ENCODE measurements around the gene KRTAP5-6.
"Not testable (repeated sequence)": the region's sequence is repeated elsewhere in the genome, so short reads cannot be mapped to it uniquely, and the experiment has no call there.

The KRTAP5-6 gene

DNA sequence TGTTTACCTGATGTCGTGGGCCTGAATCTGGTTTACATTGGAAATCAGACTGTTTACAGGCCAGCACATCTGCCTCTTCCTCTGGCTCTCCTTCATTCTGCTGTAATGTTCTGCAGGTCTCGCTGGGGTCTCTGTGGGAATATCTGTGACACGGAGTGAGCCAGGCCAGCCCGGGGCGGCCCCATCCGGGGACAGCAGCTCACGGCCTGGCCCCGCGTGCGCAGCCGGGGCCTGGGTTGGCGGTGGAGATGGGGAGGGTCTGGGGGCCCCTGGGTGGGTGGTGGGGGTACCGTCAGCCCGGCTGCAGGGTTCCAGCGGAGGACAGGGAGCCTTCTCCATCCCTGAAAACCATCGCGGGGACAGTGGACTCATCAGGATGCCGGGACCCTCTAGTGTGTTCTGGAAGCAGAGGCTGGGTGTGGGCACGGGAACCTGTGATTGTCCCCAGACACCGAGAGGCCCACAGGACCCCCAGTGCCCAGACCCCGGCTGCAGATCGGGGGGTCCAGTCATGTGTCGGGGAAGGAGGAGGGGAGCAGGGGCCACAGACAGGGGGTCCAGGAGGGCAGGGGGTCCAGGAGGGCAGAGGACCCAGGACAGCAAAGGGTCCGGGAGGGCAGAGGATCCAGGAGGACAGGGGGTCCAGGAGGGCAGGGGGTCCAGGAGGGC is 13.0 kb upstream of the KRTAP5-6 start:
- DNase-seq (ENCODE audit: low read depth in 2 of 2) = not testable (repeated sequence)

DNA sequence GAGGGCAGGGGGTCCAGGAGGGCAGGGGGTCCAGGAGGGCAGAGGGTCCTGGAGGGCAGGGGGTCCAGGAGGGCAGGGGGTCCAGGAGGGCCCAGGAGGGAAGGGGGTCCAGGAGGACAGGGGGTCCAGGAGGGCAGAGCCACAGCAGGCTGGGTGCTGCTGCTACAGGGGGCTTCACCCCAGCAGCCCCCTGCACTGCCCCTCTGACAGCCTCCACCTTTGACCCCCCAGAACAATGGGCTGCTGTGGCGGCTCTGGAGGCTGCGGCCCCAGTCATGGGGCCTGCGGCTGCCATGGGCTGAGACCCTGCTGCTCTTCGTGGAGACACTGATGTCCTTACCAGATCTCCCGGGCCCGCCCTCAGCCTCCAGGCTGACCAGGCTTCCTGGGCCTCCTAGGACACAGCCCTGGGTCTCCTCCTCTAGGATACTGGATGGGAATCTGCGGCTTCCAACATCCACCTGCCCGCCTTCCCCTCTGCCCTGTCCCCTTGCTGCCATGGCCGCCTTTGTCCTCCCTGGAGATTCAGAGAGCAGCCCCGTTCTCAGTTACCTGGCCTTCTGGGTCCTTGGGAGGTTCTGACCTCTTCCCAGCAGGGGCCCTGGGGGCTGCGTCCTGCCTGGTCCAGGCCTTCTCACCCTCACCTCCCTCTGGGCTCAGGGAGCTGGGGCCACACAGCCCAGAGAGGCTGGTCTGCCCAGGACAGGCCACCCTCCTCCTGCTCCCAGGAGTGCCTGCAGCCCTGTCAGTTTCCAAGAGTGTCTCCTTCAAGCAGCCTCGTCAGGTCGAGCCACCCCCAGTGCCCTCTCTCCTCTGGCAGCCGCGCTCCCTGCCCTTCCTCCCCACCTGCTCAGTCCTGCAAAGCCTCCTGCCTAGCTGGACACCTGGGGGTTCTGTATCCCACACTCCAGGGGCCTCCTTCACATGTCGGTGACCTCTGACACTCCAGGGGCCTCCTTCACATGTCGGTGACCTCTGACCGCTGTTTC is 11.8 kb upstream of the KRTAP5-6 start:
- DNase-seq (ENCODE audit: low read depth in 2 of 2) = not testable (repeated sequence)

DNA sequence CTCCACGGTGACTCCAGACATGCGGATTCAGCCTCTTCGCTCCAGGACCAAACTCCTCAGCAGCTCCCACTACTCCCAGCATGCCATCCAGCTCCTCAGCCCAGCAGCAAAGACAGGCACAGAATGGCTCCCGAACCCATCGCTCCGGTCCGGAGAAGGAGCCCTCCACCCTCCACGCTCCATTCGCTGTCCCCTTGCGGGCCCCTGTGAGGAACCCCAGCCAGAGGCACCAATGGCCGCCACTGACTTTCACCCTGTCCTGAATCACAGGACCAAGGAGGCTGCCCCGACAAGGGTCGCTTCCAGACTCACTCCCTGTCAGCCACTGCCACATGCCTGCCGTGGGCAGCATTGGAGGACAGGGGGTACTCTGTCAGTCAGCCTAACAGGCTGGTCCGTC is 10.8 kb upstream of the KRTAP5-6 start:
- DNase-seq (ENCODE audit: low read depth in 2 of 2) = not testable (repeated sequence)

DNA sequence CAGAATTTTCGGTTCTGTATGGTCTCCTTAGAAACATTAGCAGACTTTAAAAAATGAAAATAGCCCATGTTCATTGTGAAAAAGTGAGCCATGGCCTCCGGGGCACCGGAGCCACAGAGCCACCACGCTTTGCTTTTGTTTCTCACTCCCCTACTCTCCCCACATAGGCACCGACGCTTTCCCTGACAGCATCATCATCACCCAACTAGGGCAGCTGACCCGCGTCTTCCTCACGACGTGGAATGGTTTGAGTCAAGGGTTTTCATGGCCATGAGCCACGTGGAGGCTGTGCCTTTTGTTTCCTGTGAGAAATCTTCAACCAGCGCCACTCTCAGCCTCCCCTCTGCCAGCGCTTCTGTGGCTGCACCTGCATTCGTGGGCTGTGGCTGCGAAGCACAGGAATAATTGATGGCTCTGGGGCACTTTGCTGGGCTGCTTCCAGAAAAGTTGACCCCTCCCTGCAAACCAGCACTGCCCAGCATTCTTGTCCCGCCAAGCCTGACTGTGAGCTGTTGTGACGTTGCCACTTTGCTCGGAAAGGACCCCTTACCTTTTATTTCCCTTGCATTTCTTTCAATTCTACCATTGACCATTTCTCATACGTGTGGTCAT is 8.6 kb upstream of the KRTAP5-6 start:
- DNase-seq (ENCODE audit: low read depth in 2 of 2) = not testable (repeated sequence)

DNA sequence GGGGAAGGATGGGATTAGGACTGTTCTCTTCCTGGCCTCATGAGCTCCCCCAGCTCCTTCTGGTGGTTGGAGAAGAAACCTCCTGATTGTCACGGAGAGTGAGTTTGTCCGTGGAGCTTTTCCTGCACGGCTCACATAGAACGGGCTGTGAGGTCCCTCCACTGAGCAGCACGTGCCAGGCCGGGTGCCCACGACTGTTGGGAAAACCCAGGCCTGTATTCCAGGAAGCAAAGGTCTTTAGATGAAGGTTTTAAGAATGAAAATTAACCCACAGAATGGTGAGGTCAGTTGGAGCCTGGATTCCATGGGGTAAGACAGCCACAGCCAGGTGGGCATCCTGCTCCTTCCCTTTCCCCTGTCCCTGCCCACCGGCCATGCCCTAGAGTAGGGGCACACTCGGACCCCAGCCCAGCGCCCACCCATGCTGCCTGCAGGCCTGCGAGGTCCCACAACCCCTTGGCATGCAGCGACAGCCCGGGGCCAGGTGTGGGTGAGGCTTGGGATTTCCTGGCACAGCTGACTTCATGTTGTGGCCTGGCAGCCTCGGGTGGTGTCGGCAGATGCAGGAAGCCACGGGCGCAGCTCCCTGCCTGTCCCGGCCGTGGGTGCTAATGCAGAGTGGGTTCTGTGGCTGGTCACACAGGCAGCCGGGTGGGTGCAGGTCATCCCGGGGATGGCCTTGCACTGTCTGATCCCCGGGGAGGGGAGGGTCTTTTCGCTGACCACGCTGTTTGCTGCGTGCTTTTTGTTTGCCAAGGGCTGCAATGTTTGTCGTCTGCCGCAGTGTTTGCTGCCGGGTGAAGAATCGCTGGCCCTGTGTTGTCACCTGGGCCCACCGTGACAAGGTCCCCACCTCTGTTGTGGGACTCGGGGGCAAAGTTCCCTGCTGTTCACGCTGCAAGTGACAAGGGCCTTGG is 7.5 kb upstream of the KRTAP5-6 start:
- DNase-seq (ENCODE audit: low read depth in 2 of 2) = not testable (repeated sequence)

DNA sequence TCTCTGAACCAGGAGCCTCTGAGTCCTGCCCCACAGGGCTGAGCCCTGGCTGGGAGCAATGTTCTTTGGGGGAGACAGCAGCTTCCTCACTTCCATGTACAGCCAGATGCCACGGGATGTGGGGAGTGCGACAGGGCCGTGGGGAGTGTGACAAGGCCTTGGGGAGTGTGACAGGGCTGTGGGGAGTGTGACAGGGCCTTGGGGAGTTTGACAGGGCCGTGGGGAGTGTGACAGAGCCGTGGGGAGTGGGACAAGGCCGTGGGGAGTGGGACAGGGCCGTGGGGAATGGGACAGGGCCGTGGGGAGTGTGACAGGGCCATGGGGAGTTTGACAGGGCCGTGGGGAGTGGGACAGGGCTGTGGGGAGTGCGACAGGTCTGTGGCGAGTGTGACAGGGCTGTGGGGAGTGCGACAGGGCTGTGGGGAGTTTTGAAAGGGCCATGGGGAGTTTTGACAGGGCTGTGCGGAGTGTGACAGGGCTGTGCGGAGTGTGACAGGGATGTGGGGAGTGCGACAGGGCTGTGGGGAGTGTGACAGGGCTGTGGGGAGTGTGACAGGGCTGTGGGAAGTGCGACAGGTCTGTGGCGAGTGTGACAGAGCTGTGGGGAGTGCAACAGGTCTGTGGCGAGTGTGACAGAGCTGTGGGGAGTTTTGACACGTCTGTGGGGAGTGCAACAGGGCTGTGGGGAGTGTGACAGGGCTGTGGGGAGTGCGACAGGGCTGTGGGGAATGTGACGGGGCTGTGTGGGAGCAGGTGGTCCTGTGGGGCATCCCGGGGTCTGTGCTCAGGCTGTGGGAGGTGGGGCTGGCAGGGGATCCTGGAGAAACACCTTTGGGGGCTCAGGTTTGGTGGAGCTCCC is 6.6 kb upstream of the KRTAP5-6 start:
- DNase-seq (ENCODE audit: low read depth in 2 of 2) = no peak

DNA sequence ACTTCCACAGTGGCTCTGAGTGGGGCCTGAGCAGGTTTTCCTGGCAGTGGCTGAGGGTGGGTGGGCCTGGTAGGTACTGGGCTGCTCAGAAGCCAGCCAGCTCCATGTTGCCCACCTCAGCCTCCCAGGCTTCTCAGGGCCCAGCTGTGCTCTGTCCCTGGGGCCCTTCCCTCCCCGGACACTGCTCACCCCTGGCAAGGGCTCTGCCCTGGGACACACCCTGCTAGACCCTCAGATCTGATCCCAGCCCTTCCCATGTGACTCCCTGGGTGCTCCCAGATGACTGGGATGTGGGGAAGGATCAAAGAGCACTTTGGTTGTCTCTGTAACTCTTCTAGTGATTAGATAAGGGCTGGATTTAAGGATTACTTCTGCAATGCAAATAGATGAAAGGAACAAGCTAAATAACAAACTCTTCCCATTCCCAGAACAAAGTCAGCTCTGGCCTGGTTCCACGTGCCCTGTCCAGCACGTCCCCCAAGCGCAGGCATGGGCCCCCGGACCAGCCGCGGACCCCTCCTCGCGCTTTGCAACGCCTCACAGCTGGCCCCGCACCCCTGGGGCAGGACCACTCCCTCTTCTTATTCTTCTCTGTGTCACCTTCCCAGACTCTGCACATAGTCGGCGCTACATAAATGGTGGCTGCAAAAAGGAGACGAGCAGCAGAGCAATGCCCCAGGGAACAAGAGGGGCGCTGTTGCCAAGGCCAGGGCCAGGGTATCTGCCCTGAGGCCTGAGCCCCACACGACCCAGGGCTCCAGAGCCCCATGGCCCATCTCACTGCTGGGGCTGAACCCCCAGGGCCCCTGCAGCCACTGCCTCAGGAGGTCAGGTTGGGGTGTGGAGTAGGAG is 5.7 kb upstream of the KRTAP5-6 start:
- no peak for DNase-seq (ENCODE audit: low read depth in 2 of 2)

DNA sequence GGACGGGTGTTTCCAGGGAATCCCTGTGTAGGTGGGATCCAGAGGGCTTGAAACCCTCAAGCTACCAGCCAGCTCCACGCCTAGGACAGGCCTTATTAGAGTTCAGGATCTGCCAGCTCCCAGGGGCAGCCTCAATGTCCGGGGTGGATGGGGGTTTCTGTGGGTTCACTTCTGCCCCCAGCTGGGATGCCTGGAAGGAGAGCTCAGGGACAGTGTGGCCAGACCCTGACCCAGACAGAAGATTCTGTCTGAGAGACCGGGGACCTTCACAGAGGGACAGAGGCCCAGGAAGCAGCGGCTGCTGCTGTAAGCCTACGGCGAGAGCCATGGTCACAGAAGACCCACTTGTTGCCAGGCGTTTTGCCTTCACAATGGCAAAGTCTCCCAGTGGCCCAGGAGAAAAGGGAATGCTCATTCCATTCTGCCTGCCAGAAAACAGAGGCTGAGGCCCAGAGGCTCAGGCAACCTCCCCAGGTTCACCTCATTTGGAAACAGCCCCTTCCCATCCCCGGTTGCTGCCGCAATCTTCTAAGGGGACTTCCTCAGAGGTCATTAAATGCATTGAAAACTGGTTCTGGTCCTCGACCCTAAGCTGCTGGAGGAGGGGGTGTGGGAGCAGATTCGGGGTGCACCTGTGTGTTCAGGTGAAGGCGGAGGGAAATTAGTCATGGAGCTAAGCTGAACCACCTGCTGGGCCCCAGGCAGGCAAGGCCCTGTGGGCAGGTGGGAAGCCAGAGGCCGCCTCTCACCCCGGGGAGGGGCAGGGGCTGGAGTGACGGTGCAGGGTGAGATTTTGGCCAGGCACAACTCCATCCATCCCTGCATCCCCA is 4.9 kb upstream of the KRTAP5-6 start:
- no peak for DNase-seq (ENCODE audit: low read depth in 2 of 2)

DNA sequence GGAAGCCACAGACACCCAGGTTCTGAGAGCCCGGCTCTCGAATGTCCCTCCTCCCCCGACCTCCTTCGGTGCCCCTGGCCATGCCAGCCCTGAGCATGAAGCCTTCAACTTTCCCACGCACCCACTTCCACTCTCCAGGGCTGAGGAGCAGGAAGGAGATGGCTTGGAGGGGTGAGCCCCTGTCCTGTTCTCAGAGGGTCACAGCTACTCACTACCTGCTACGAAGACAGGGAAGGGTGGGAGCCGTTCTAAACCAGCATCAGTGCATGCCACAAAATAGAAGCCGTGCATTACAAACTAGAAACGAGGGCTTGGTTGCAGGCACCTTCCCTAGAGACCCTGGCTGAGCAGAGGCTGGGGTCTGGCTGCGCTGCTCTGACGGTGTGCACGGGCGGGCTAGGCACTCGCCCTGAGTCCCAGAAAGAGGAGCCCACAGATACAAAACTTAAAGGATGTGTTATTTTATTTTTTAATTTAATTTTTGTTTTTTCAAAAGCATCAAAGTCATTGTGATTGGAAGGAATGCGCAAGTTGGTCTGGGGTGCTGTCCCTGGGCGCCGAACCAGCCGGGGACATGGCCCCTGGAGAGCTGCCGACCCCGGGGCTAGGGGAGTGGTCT is 4.2 kb upstream of the KRTAP5-6 start:
- DNase-seq (ENCODE audit: low read depth in 2 of 2) = no peak

DNA sequence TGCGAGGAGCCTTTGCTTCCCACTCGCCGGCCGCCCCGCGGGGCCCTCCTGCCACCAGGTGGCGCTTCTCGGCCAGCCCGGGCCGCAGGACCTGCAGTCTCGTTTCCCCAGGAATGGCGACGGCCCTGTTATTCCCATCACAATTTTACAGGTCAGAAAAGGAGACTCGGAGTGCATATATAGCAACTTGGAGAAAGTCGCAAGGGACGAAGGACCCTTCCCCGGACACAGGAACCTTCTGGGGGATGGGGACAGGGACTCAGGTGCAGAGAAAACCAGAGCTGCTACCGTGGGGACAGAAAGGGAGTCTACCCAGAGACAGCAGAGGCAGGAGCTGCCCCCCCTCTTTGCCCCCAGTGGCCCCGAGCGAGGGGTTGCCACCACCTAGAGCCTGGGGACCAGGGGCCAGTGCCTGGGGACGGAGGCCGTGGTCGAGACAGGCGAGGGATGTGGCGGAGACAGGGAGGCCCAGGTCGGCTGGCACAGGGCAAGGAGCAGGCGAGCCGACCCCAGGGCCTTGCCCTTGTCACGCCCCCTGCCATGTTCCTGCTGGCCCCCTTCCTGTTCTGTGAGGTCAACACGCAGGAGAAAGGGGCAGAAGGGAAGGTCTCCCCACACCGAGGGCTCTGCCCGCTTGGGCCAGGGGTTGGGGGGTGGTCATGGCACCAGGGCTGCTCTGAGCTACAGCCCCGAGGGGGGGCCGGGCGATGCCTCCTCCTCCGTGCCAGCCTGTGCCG is 3.5 kb upstream of the KRTAP5-6 start:
- peak; percentile 40 to 48 for DNase-seq (ENCODE audit: low read depth in 2 of 2)

DNA sequence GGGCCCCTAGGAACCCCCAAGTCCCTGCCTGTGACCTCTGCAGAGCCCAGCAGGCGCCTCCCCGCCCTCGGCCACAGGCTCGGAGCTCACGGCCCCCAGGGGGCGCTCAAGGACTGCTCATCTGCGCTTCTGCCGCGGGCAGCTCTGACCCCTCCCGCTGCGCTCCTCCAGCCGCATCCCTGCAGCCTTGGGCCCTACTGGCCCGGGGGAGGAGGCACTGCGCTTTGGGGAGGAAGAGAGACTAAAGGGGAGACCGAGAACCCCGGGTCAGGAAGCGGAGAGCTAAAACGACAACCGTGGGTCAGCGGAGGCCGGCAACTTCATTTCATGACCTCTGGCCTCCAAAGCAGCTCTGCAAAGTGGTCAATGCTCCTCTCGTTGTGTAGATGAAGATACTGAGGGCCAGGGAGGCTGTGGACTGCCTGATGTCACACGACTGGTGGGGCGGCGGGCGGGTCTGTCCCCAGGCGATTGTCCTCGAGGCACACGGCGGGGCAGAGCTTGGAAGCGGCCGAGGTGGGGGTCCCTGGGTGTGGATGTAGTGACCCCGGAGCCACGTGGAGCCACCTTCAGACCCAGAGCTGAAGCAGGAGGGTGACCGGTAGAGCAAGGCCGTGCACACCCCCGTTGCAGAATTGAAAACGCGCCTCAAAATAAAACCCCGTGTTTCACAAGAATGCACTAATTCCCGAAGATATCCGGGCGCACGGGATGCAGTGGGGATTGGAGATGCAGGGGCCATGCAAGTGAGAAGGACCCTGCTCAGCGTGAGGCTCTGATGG is 2.7 kb upstream of the KRTAP5-6 start:
- DNase-seq (ENCODE audit: low read depth in 2 of 2) = peak; percentile 57 to 71

DNA sequence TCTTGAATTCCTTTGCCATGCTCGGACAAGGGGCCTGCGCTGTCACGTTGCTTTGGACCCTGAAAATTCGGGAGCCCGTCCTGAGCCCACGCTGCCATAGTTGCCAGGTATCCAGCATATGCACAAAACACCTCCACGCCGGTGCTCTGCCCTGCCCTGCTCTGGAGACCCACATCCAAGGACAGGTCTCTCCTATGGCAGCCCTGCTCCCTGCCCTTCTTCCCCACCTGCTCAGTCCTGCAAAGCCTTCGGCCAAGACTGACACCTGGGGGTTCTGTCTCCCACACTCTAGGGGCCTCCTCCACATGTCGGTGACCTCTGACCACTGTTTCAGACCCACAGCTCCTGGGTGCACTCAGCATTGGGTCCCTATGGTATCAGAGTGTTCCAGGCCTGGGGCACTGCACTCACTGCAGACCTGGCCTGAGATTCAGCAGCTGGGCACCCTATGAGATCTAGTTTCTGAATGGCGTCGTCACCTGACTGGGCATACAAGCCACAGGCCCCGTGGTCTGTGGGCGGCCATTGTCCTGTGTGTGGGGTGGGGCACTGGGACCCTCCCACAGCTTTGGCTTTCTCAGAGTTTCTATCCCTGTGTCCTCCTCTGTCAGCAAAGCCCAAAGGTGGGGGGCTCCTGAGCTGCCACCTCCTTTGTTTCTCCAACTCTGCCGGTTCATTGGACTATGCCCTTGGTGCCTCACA is 2.0 kb upstream of the KRTAP5-6 start:
- DNase-seq (ENCODE audit: low read depth in 2 of 2) = no peak

DNA sequence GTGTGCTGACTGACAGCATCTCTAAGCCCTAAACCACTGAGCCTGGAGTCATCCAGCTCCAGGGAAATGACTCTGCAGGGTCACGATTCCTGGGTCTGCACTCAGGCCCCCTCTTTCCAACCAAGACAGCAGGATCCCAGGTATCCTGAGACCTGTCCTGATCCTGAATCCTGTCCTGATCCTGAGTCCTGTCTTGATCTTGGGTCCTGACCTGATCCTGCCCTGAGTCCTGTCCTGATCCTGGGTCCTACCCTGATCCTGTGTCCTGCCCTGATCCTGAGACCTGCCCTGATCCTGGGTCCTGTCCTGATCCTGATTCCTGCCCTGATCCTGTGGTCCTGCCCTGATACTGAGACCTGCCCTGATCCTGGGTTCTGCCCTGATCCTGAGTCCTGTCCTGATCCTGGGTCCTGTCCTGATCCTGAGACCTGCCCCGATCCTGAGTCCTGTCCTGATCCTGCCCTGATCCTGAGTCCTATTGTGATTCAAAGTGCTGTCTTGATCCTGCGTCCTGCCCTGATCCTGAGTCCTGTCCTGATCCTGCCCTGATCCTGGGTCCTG is 1.4 kb upstream of the KRTAP5-6 start:
- DNase-seq (ENCODE audit: low read depth in 2 of 2) = no peak

DNA sequence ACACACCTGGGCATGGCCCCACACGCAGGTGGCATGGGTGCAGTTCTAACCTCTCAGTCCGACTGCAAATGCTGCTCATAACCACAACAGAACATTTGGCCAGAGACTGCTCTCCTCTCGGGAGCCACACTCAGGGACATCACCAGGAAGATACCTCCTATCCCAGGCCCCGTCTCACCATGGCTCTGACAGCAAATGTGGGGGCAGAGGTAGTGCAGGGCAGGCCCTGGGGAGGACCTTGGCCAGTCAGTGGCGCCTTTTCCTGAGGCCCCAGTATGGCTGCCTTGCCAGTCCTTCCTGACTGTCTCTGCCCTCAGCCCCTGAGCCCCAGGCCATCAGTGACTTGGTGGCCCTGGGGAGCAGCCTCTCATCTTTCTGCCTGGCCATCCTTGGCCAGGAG is 2.8 kb downstream of the KRTAP5-6 start:
- no peak for DNase-seq (ENCODE audit: low read depth in 2 of 2)

DNA sequence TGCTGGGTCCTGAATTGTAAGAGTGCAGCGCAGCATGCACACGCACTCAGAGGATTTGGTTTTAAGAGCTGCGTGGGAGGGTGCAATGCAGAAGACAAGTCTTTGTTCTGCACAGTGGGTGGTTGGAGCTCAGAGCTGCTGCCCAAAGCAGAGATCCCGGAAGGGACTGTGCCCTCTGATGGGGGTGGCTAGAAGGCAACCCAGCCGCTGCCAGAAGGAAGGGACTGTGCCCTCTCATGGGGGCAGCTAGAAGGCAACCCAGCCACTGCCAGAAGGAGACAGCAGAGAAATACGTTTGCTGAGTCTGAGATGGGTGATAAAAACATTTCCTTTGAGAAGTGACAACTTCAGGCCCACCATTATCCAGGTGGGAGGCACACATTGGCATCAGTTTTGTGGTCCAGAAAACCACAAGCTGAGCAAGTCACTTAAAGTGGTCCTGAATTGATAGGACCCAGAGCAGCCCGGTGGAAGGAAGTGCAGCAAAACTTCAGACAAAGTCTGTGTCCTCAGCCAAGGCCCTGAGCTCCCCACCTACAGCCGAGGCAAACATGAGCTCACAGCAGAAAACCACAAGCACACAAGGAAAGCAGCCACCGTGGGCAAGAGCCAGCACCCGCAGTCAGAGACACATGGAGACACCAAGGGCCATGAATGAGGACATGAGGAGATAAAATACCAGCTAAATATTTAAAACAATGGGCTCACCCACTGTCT is 4.3 kb downstream of the KRTAP5-6 start:
- no peak for DNase-seq (ENCODE audit: low read depth in 2 of 2)

Data from stimulated activated CD8-positive, alpha-beta memory T cell treated with anti-CD3 and anti-CD28 coated beads, Interleukin-2, amount 100 ng/mL, for 1 hour (primary cell).